ENCODE data around the gene ZSWIM9. TPM values are rescaled to one million over a fixed set of nuclear protein-coding genes. Genes with fewer than 3 reads are reported as not detected.
"Not testable (repeated sequence)": the region's sequence is repeated elsewhere in the genome, so short reads cannot be mapped to it uniquely, and the experiment has no call there.

ZSWIM9 gene
- total RNA-seq, 1 donor from 2014 or later = 1.6 TPM

DNA sequence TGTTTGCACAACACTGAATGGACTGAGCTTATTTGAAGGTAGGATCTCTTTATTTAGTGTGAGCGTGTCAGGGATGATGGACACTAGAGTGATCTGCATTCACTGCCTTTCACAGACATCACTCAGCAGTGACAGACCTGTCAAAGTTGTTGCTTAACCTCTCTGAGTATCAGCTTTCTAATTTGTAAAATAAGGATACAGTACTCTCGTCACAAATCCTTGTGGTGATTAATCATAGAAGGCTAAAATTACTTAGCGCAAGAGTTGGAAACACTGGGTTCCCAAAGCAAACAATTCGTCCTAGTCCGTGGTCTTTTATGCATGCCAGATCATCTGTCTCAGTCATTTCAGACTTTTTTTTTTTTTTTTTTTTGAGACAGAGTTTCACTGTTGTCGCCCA lies 68.6 kb downstream of the ZSWIM9 start:
- Histone ChIP-seq H3K36me3 (ENCODE audit: control insufficient read depth in 3 of 3, insufficient read depth in 3 of 3, low read length in 3 of 3) (peaks cover 2 to 53% (median 38%) of the 10 kb centered on the region in 3 donors), H3K4me3 (ENCODE audit: low read length in 3 of 3) (no peak overlapping the region), H3K9me3 (ENCODE audit: control insufficient read depth in 3 of 3, low read length in 3 of 3) (no peaks in the 10 kb centered on the region), H3K4me1 (ENCODE audit: control insufficient read depth in 3 of 3, insufficient read depth in 3 of 3, low read length in 3 of 3) (no peaks in the 10 kb centered on the region), H3K9ac (ENCODE audit: low read depth in 1 of 3, low read length in 3 of 3) (no peak overlapping the region), H3K27ac (ENCODE audit: low read depth, low read length) (no peak overlapping the region), H3K27me3 (ENCODE audit: control insufficient read depth in 3 of 3, insufficient read depth in 3 of 3, low read length in 3 of 3) (no peaks in the 10 kb centered on the region)

DNA sequence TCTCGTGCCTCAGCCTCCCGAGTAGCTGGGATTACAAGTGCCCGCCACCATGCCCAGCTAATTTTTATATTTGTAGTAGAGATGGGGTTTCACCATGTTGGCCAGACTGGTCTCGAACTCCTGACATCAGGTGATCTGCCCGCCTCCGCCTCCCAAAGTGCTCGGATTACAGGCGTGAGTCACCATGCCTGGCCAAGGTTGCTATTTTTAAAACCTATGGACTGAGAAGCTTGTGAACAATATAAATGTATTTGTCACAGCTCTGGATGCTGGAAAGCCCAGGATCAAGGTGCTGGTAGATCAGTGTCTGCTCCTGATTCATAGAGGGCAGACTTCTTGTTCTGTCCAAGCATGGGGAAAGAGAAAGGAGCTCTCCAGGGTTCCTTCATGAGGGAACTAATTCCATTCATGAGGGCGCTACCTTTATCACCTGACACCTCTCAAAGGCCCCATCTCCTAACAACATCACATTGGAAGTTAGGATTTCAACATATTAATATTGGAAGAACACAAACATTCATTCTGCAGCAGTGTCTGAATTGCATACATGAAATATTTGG lies 69.2 kb downstream of the ZSWIM9 start:
- Histone ChIP-seq H3K27me3 (ENCODE audit: control insufficient read depth in 3 of 3, insufficient read depth in 3 of 3, low read length in 3 of 3) (no peaks in the 10 kb centered on the region), H3K4me1 (ENCODE audit: control insufficient read depth in 3 of 3, insufficient read depth in 3 of 3, low read length in 3 of 3) (no peaks in the 10 kb centered on the region), H3K36me3 (ENCODE audit: control insufficient read depth in 3 of 3, insufficient read depth in 3 of 3, low read length in 3 of 3) (peaks cover 2 to 48% (median 36%) of the 10 kb centered on the region in 3 donors), H3K9me3 (ENCODE audit: control insufficient read depth in 3 of 3, low read length in 3 of 3) (no peaks in the 10 kb centered on the region), H3K27ac (ENCODE audit: low read depth, low read length) (no peak overlapping the region), H3K4me3 (ENCODE audit: low read length in 3 of 3) (no peak overlapping the region), H3K9ac (ENCODE audit: low read depth in 1 of 3, low read length in 3 of 3) (no peak overlapping the region)

DNA sequence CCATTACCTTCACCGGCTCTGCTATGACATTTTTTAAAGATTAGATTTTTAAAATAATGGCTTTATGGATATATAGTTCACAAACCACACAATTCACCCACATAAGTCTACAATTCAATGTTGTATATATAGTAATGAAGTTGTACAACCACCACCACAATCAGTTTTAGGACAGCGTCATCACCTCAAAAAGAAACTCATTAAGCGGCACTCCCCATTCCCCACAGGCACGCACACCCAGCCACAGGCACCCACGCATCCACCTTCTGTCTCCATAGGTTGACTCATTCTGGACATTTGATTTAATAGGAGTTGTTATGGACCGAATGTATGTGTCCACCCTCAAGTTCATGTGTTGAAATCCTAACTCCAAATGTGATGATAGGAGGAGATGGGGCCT lies 71.3 kb downstream of the ZSWIM9 start:
- not testable (repeated sequence) for H3K9me3 ChIP-seq (ENCODE audit: control insufficient read depth in 3 of 3, low read length in 3 of 3); H3K4me3 ChIP-seq (ENCODE audit: low read length in 3 of 3); H3K27ac ChIP-seq (ENCODE audit: low read depth, low read length); H3K4me1 ChIP-seq (ENCODE audit: control insufficient read depth in 3 of 3, insufficient read depth in 3 of 3, low read length in 3 of 3); H3K27me3 ChIP-seq (ENCODE audit: control insufficient read depth in 3 of 3, insufficient read depth in 3 of 3, low read length in 3 of 3); H3K9ac ChIP-seq (ENCODE audit: low read depth in 1 of 3, low read length in 3 of 3)
- H3K36me3 ChIP-seq (ENCODE audit: control insufficient read depth in 3 of 3, insufficient read depth in 3 of 3, low read length in 3 of 3) = peaks cover 2 to 41% (median 34%) of the 10 kb centered on the region in 3 donors

DNA sequence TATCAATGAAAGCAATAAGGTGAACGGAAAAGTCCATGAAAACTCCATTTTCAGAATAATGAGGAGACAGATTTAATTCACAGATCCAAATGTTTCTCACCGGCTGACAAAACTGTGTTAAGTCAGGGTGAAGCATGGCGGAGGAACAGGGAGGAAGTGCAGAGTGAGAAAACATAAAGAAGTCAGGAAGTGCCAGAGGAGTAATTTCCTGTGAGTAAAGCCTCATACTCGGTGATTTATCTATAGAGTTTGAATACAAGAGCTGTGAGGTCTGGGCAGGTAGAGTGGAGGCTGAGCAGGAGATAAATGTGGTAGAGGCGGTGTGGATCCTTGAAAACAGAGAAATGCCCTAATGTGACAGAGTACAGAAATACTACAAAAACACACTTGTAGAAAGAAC lies 73.8 kb downstream of the ZSWIM9 start:
- H3K36me3 ChIP-seq (ENCODE audit: control insufficient read depth in 3 of 3, insufficient read depth in 3 of 3, low read length in 3 of 3) = peaks cover 7 to 29% (median 25%) of the 10 kb centered on the region in 3 donors
- H3K4me3 ChIP-seq (ENCODE audit: low read length in 3 of 3) = no peak overlapping the region
- H3K27ac ChIP-seq (ENCODE audit: low read depth, low read length) = no peak overlapping the region

DNA sequence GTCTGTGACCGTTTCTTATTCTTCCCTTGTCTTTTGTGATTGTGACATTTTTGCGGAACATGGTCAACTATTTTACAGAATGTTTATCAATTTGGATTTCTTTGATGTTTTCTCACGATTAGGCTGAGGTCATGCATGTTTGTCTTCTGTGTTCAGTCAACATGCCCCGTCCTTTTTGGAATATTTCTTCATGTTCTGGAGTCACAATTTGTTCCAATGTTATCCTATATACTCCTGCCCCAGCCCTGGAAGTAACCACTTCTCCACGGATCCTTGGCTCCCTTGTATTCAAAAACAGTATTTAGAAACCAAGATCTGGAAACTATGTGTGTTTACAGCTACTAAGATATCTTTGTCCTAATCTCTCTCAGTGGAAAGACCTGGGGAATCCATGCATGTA lies 75.6 kb downstream of the ZSWIM9 start:
- Histone ChIP-seq H3K4me3 (ENCODE audit: low read length in 3 of 3) (no peak overlapping the region), H3K9ac (ENCODE audit: low read depth in 1 of 3, low read length in 3 of 3) (no peak overlapping the region), H3K27me3 (ENCODE audit: control insufficient read depth in 3 of 3, insufficient read depth in 3 of 3, low read length in 3 of 3) (no peaks in the 10 kb centered on the region), H3K27ac (ENCODE audit: low read depth, low read length) (no peak overlapping the region), H3K4me1 (ENCODE audit: control insufficient read depth in 3 of 3, insufficient read depth in 3 of 3, low read length in 3 of 3) (peaks cover 0 to 6% (median 0%) of the 10 kb centered on the region in 3 donors), H3K36me3 (ENCODE audit: control insufficient read depth in 3 of 3, insufficient read depth in 3 of 3, low read length in 3 of 3) (peaks cover 7 to 23% (median 18%) of the 10 kb centered on the region in 3 donors), H3K9me3 (ENCODE audit: control insufficient read depth in 3 of 3, low read length in 3 of 3) (no peaks in the 10 kb centered on the region)

More for the DNA sequence above, 73.8 kb downstream of the ZSWIM9 start:
- Histone ChIP-seq H3K4me1 (ENCODE audit: control insufficient read depth in 3 of 3, insufficient read depth in 3 of 3, low read length in 3 of 3) (no peaks in the 10 kb centered on the region), H3K27me3 (ENCODE audit: control insufficient read depth in 3 of 3, insufficient read depth in 3 of 3, low read length in 3 of 3) (no peaks in the 10 kb centered on the region), H3K9me3 (ENCODE audit: control insufficient read depth in 3 of 3, low read length in 3 of 3) (no peaks in the 10 kb centered on the region), H3K9ac (ENCODE audit: low read depth in 1 of 3, low read length in 3 of 3) (no peak overlapping the region)

DNA sequence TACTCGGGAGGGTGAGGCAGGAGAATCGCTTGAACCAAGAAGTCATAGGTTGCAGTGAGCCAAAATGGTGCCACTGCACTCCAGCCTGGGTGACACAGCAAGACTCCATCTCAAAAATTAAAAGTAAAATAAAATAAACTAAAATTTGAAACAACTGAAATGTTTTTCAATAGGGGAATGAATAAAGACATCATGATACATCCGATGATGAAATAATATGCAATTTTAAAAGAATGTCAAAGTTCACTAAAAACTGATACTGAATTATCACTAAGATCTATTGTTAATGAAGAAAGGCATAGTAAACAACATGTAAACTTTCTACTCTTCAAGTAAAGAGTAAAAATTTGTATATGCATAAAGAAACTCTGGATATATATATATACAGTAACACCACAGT lies 76.7 kb downstream of the ZSWIM9 start:
- Histone ChIP-seq H3K27ac (ENCODE audit: low read depth, low read length) (no peak overlapping the region), H3K9ac (ENCODE audit: low read depth in 1 of 3, low read length in 3 of 3) (no peak overlapping the region), H3K4me1 (ENCODE audit: control insufficient read depth in 3 of 3, insufficient read depth in 3 of 3, low read length in 3 of 3) (peaks cover 0 to 6% (median 0%) of the 10 kb centered on the region in 3 donors), H3K36me3 (ENCODE audit: control insufficient read depth in 3 of 3, insufficient read depth in 3 of 3, low read length in 3 of 3) (peaks cover 7 to 19% (median 15%) of the 10 kb centered on the region in 3 donors), H3K27me3 (ENCODE audit: control insufficient read depth in 3 of 3, insufficient read depth in 3 of 3, low read length in 3 of 3) (no peaks in the 10 kb centered on the region), H3K4me3 (ENCODE audit: low read length in 3 of 3) (no peak overlapping the region), H3K9me3 (ENCODE audit: control insufficient read depth in 3 of 3, low read length in 3 of 3) (no peaks in the 10 kb centered on the region)

Other genes with a start within 250 kb of the ZSWIM9 start
- gene BSPH1, start 178.5 kb upstream of the ZSWIM9 start, total RNA-seq = not detected
- not detected for gene ELSPBP1, start 176.0 kb upstream of the ZSWIM9 start, total RNA-seq
- not detected for gene CABP5, start 126.6 kb upstream of the ZSWIM9 start, total RNA-seq
- 33.9 TPM for gene PLA2G4C, start 59.9 kb upstream of the ZSWIM9 start, total RNA-seq
- 14.6 TPM for gene LIG1, start 336 bp upstream of the ZSWIM9 start, total RNA-seq
- 26.6 TPM for gene CARD8, start 85.2 kb downstream of the ZSWIM9 start, total RNA-seq
- 2.6 TPM for gene ZNF114, start 99.4 kb downstream of the ZSWIM9 start, total RNA-seq
- gene EMP3, start 154.9 kb downstream of the ZSWIM9 start, total RNA-seq = 72.5 TPM
- gene TMEM143, start 193.3 kb downstream of the ZSWIM9 start, total RNA-seq = 7.8 TPM
- not detected for gene SYNGR4, start 193.7 kb downstream of the ZSWIM9 start, total RNA-seq
- gene KDELR1, start 220.9 kb downstream of the ZSWIM9 start, total RNA-seq = 47.5 TPM
- under 0.01 TPM for gene GRIN2D, start 223.0 kb downstream of the ZSWIM9 start, total RNA-seq

Measured in skeletal muscle tissue (tissue), 4 donors.